ENCODE results near the gene SMAD3.
"Not testable (repeated sequence)": the region's sequence is repeated elsewhere in the genome, so short reads cannot be mapped to it uniquely, and the experiment has no call there.

The SMAD3 gene

DNA sequence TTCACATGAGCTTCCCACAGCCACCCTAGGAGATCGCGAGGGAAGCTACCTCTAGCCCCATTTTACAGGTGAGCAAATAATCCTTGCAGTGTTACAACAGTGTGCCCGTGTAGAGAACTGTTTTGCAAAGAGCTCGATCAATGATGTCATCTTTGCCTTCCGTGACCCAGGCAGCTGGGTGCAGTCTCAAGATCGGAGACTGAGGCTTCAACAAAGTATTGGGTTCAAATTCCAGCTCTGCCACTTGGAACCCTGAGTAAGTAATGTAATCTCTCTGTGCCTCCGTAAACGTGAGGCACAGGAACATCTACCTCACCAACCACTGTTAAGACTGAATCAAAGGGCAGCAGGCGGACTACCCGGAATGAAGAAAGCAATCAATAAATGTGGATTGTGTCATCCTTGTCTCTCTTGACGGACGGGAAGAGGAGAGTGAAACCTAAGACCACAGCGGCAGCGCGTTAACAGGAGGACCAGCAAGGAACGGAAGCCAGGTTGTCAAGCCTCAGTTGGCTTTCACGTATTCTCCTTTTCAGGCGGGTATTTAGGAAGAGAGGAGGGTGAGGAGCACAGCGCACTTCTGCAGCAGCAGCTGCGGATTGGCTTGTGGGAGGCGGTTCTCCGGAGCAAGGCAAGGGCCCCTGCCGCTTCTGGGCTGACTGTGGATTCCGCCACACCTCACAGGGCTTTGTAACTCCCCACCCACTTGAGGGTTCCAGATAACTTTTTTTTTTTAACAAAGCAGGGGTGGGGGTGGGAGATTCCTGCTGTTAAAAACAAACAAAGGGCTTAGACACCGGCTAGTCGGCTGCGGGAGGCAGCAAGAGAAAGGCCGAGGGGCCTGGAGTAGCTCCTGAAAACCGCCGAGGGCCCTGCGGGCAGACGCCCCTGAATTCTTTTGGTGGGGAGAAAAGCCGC lies 1.5 kb upstream of the SMAD3 start:
- no peak for DNase-seq (ENCODE audit: low read depth)

- no peak for DNase-seq (ENCODE audit: low read depth)
Observed at GRCh38 chr15:67064607-67065530, 533 bp upstream of the SMAD3 start.

DNA sequence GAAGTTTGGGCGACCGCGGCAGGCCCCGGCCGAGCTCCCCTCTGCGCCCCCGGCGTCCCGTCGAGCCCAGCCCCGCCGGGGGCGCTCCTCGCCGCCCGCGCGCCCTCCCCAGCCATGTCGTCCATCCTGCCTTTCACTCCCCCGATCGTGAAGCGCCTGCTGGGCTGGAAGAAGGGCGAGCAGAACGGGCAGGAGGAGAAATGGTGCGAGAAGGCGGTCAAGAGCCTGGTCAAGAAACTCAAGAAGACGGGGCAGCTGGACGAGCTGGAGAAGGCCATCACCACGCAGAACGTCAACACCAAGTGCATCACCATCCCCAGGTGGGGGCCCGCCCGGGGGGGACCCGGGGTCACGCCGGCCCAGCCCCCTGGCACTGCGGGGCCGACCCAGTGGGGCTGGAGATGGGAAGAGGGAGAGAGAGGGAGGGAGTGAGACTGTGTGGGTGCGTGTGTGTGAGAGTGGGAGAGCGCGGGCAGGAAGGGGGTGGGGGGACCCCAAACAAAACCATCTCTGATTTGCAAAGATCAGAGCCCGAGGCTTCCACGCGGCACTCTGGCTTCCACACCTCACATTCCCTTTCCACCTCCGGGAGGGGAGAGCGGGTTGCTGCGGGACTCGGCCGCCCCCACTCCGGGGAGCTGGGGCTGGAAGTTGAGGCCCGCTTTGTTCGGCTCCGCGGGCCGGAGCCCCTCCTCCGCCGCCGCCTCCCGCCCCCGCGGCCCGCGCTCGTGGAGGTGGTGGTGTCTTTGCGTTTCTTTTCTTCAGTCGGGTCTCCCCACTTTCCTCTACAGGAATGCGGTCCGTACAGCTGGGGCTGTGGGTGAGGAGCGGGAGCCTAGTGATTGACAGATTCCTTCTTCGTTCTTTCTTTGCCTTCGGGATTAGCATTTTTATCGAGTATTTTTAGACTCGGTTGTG lies 898 bp downstream of the SMAD3 start:
- DNase-seq (ENCODE audit: low read depth): no peak

- DNase-seq (ENCODE audit: low read depth): no peak
Observed at GRCh38 chr15:67066959-67067853, 1.8 kb downstream of the SMAD3 start.

- DNase-seq (ENCODE audit: low read depth): no peak
Observed at GRCh38 chr15:67067930-67068551, 2.6 kb downstream of the SMAD3 start.

DNA sequence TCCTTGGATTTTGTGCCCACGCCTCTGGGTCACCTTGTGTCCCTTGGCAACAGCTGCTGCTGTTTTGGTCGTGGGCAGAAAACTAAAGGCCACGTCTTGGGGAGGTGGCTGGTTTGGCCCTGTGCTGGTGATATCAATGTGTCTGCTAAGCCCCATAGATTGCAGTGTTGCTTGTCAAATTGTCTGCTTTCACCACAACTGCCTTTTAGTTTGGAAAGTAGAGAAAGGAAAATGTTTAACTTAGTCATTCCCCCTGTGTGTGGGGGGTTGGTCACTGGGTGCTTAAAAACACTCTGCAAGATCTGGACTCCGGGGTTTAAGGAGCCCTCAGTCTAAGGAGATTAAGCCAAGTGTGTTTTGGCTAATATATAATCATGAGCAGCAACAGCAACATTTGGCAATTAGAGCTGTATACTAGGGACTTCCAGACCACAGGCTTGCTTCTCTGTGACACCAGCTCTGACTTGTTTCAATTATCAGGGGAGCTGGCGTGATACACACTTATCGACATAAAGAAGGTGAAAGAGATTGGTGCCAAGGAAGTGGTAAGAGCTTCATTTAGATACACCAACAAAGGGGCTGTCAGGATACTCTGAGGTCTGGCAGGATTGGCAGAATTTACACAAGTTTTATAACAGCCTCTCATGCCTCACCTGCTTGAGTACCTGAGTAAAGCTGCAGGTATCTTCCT lies 3.5 kb downstream of the SMAD3 start:
- DNase-seq (ENCODE audit: low read depth): no peak

- DNase-seq (ENCODE audit: low read depth): no peak
Observed at GRCh38 chr15:67070150-67070549, 4.7 kb downstream of the SMAD3 start.

GRCh38 chr15:67070892-67071664 lies 5.7 kb downstream of the SMAD3 start:
- DNase-seq (ENCODE audit: low read depth): no peak

DNA sequence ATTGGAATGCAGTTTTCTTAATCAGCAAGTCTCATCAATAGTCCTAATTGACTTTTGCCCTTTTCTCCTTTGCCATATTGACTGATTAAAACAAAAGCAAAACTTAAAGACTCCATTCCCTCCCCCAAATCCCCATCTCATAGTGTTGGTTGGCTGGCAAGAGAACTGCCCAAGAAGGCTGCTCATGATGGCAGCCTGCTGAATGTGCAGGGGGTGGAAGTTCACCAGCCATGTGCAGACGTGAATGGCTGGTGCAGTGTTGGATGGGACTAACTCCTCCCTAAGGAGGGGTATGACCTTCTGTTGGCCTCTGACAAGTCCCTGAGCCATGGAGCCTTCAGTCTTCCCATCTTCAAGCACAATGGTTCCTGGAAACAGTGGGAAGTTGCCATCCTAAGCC lies 7.0 kb downstream of the SMAD3 start:
- DNase-seq (ENCODE audit: low read depth): no peak

- DNase-seq (ENCODE audit: low read depth): no peak
Observed at GRCh38 chr15:67072958-67073357, 7.6 kb downstream of the SMAD3 start.

- DNase-seq (ENCODE audit: low read depth): no peak
Observed at GRCh38 chr15:67074886-67075229, 9.5 kb downstream of the SMAD3 start.

- DNase-seq (ENCODE audit: low read depth): not testable (repeated sequence)
Observed at GRCh38 chr15:67075555-67076135, 10.2 kb downstream of the SMAD3 start.

DNA sequence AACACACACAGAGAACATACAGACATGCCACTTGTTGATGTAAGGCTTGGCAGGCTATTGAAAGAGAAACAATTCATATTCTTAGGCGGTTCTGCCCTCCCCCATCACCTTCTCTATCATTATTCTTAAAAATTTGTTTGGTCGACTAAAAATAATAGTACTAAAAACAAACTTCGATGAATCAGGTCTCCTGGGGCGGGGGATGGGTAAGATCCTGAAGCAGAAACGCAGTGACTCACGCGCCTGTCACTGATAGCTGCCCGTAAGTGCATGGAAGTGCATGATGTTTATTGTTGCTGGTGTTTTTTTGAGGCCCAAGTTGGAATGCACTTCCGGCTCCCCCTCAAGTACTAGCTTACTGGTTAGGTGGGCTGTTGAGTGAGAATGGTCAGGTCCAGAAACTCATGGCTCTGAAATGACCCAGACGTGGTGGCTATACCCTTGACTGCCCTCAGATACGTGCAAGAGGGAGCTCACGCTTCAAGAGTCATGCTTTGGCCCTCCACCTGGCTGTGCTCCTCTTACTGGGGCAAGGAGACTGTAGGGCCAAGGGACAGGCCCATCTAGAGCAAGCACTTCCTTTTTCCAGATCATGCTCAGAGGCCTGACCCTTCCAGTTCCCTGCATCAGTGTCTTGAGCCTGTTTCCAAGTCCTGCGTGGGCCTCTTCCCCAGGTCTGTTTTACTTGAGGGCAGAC lies 10.9 kb downstream of the SMAD3 start:
- DNase-seq (ENCODE audit: low read depth): no peak

GRCh38 chr15:67077641-67078215 lies 12.3 kb downstream of the SMAD3 start:
- no peak for DNase-seq (ENCODE audit: low read depth)

- no peak for DNase-seq (ENCODE audit: low read depth)
Observed at GRCh38 chr15:67079361-67079760, 14.0 kb downstream of the SMAD3 start.

GRCh38 chr15:67080118-67080899 lies 14.9 kb downstream of the SMAD3 start:
- no peak for DNase-seq (ENCODE audit: low read depth)
